ENCODE results near the gene DCT. TPM values are rescaled to one million over a fixed set of nuclear protein-coding genes. Genes with fewer than 3 reads are reported as not detected.

Gene DCT
- total and polyA plus RNA-seq, 2 of the 4 experiments (the other 2 are of a cell fraction) = not detected

DNA sequence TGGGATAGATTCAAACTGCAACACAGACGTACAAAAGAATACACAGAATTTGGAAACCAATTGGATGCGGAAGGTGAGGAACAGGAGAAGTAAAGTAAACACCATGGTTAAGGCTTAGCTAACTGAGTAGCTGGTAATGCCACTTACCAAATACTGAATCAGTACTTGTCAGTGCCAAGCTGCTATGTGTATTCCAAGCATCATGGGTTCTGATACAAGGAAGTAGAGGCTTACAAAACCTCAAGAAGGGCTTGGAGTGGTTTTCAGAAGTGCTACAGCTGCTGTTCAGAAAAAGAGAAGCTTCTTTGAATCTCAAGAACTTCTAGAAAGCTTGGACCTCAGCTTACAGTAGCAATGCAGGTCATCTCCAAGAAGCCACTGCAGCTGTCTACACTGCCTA is 35.9 kb upstream of the DCT start:
- Histone ChIP-seq H3K9ac (ENCODE audit: low read depth, low read length) (no peak overlapping the region), H3K18ac (ENCODE audit: low read depth, low read length) (no peak overlapping the region), H3K9me1 (ENCODE audit: insufficient read depth, low read length) (no peaks in the 10 kb centered on the region), H3K4ac (ENCODE audit: low read depth, low read length) (no peak overlapping the region), H3K36me3 (ENCODE audit: control insufficient read depth, insufficient read depth, low read length) (no peaks in the 10 kb centered on the region), H2BK5ac (ENCODE audit: low read depth, low read length, poor library complexity, severe bottlenecking) (no peak overlapping the region), H4K91ac (ENCODE audit: insufficient read depth, low read depth, low read length) (no peak overlapping the region), H2AK5ac (ENCODE audit: low read depth, low read length) (no peak overlapping the region), H3K79me1 (ENCODE audit: low read depth in 1 of 2, low read length in 2 of 2) (no peaks in the 10 kb centered on the region), H2BK15ac (ENCODE audit: low read depth, low read length) (no peak overlapping the region), H3K27ac (ENCODE audit: insufficient read depth, low read length) (no peak overlapping the region), H3K27me3 (ENCODE audit: control insufficient read depth, insufficient read depth, low read length) (no peaks in the 10 kb centered on the region; the same call in 1 of the 2 replicates), H2BK120ac (ENCODE audit: low read depth, low read length) (no peak overlapping the region), H3K4me1 (ENCODE audit: control insufficient read depth, insufficient read depth, low read length) (no peaks in the 10 kb centered on the region), H2BK20ac (ENCODE audit: low read depth, low read length) (no peak overlapping the region), H2AFZ (replicated peaks; ENCODE audit: low read length, poor library complexity) (no peak overlapping the region), H3K9me3 (ENCODE audit: control insufficient read depth, insufficient read depth, low read length) (no peaks in the 10 kb centered on the region), H3K23ac (ENCODE audit: low read depth, low read length) (no peak overlapping the region), H4K20me1 (ENCODE audit: insufficient read depth, low read length) (no peaks in the 10 kb centered on the region), H4K8ac (ENCODE audit: low read depth in 2 of 2, low read length in 2 of 2) (no peak overlapping the region), H3K56ac (ENCODE audit: extremely low read depth, insufficient read depth, low read length) (no peak overlapping the region), H3K14ac (replicated peaks; ENCODE audit: low read depth, low read length) (no peak overlapping the region), H2AK9ac (replicated peaks; ENCODE audit: low read depth, low read length, poor library complexity) (no peak overlapping the region), H3K4me2 (ENCODE audit: low read depth, low read length) (no peak overlapping the region), H4K5ac (ENCODE audit: low read depth, low read length) (no peak overlapping the region), H3K4me3 (ENCODE audit: insufficient read depth, low read depth, low read length) (no peak overlapping the region)
- ChIA-PET POLR2A (ENCODE audit: unreplicated experiment) (no interaction called here), CTCF (no interaction called here)
- WGBS, 2 experiments (ENCODE audit: extremely low coverage in 2 of 2, insufficient read length in 1 of 2) = no CpG with 5 or more reads among the region's 2 CpGs
- DNase-seq = no peak
- intact Hi-C loops (cut with micrococcal nuclease) (no loop called here), in situ Hi-C loops (cut with MboI; ENCODE audit: low sequenced_read_pairs) (no loop called here), dilution Hi-C loops (cut with HindIII; ENCODE audit: low sequenced_read_pairs, unreplicated experiment) (no loop called here)
- no peak for ATAC-seq (ENCODE audit: low read depth)
- TF ChIP-seq BHLHE40 (IDR thresholded peaks at IDR 0.05; ENCODE audit: low read depth, low read length) (no peak), CHD1 (IDR thresholded peaks at IDR 0.05; ENCODE audit: low read depth, low read length) (no peak), POLR2A (IDR thresholded peaks at IDR 0.05; ENCODE audit: low read depth, low read length) (no peak), CTCF (conservative IDR thresholded peaks at IDR 0.05; ENCODE audit: low read depth, low read length) (no peak), RFX5 (IDR thresholded peaks at IDR 0.05; ENCODE audit: low read depth, low read length) (no peak), RCOR1 (IDR thresholded peaks at IDR 0.05; ENCODE audit: insufficient replicate concordance, low read length) (no peak), RAD21 (IDR thresholded peaks at IDR 0.05; ENCODE audit: low read length) (no peak), CEBPB (IDR thresholded peaks at IDR 0.05; ENCODE audit: low read depth, low read length) (no peak), MAZ (IDR thresholded peaks at IDR 0.05; ENCODE audit: borderline replicate concordance, low read depth, low read length) (no peak), NFE2L2 (IDR thresholded peaks at IDR 0.05; ENCODE audit: low read depth, low read length) (no peak), SMC3 (IDR thresholded peaks at IDR 0.05; ENCODE audit: low read depth, low read length) (no peak), MAFK (IDR thresholded peaks at IDR 0.05; ENCODE audit: low read depth, low read length) (no peak), MXI1 (IDR thresholded peaks at IDR 0.05; ENCODE audit: borderline replicate concordance, low read depth, low read length) (no peak), FOS (IDR thresholded peaks at IDR 0.05; ENCODE audit: low read depth, low read length) (no peak)
- TF ChIP-seq, protein P1, sequence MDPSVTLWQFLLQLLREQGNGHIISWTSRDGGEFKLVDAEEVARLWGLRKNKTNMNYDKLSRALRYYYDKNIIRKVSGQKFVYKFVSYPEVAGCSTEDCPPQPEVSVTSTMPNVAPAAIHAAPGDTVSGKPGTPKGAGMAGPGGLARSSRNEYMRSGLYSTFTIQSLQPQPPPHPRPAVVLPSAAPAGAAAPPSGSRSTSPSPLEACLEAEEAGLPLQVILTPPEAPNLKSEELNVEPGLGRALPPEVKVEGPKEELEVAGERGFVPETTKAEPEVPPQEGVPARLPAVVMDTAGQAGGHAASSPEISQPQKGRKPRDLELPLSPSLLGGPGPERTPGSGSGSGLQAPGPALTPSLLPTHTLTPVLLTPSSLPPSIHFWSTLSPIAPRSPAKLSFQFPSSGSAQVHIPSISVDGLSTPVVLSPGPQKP (IDR thresholded peaks at IDR 0.05; ENCODE audit: borderline replicate concordance, low read depth, low read length) = no peak
- TF ChIP-seq, protein P2, sequence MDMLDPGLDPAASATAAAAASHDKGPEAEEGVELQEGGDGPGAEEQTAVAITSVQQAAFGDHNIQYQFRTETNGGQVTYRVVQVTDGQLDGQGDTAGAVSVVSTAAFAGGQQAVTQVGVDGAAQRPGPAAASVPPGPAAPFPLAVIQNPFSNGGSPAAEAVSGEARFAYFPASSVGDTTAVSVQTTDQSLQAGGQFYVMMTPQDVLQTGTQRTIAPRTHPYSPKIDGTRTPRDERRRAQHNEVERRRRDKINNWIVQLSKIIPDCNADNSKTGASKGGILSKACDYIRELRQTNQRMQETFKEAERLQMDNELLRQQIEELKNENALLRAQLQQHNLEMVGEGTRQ (IDR thresholded peaks at IDR 0.05; ENCODE audit: low read depth, low read length) = no peak
- no TSS peak for BruUV-seq (replicated peaks)

Measured in IMR-90 (cell line).